ENCODE data around the gene SNX8.

Gene SNX8

DNA sequence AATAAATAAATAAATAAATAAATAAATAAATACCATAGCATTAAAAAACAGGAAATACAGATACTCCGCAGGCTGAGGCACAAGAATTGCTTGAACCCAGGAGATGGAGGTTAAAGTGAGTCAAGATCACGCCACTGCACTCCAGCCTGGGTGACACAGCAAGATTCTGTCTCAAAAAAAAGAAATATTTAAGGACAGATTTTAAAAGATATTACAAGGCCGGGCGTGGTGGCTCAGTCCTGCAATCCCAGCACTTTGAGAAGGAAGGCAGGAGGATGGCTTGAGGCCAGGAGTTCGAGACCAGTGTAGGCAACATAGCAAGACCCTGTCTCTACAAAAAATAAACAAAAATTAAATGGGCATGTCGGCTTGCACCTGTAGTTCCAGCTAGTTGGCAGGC, 17.5 kb upstream of the SNX8 start:
- Histone ChIP-seq H3K79me2 (ENCODE audit: insufficient read depth, low read length) (no peaks in the 10 kb centered on the region), H3K9ac (ENCODE audit: low read depth, low read length) (no peak overlapping the region), H3K27ac (ENCODE audit: low read length) (no peak overlapping the region), H2AFZ (ENCODE audit: low read depth, low read length) (no peak overlapping the region), H3K36me3 (ENCODE audit: insufficient read depth, low read length) (no peaks in the 10 kb centered on the region), H3K4me1 (ENCODE audit: insufficient read depth, low read length) (no peaks in the 10 kb centered on the region), H3K4me3 (ENCODE audit: low read depth in 1 of 2, low read length in 2 of 2) (no peak overlapping the region), H3K9me3 (ENCODE audit: insufficient read depth, low read length, severe bottlenecking) (no peaks in the 10 kb centered on the region), H3K27me3 (ENCODE audit: insufficient read depth, low read length, poor library complexity) (no peaks in the 10 kb centered on the region), H3K4me2 (ENCODE audit: insufficient read depth, low read length) (no peak overlapping the region), H4K20me1 (ENCODE audit: insufficient read depth, low read length) (no peaks in the 10 kb centered on the region)
- no peak for TF ChIP-seq EZH2 (IDR thresholded peaks at IDR 0.05; ENCODE audit: borderline replicate concordance, low read depth, low read length, severe bottlenecking)
- TF ChIP-seq, protein P1, sequence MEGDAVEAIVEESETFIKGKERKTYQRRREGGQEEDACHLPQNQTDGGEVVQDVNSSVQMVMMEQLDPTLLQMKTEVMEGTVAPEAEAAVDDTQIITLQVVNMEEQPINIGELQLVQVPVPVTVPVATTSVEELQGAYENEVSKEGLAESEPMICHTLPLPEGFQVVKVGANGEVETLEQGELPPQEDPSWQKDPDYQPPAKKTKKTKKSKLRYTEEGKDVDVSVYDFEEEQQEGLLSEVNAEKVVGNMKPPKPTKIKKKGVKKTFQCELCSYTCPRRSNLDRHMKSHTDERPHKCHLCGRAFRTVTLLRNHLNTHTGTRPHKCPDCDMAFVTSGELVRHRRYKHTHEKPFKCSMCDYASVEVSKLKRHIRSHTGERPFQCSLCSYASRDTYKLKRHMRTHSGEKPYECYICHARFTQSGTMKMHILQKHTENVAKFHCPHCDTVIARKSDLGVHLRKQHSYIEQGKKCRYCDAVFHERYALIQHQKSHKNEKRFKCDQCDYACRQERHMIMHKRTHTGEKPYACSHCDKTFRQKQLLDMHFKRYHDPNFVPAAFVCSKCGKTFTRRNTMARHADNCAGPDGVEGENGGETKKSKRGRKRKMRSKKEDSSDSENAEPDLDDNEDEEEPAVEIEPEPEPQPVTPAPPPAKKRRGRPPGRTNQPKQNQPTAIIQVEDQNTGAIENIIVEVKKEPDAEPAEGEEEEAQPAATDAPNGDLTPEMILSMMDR (IDR thresholded peaks at IDR 0.05; ENCODE audit: borderline replicate concordance, extremely low read depth, low read length, poor library complexity, severe bottlenecking) = no peak
- DNase-seq = no peak
- ATAC-seq (ENCODE audit: insufficient read depth, low read depth) = no peak

DNA sequence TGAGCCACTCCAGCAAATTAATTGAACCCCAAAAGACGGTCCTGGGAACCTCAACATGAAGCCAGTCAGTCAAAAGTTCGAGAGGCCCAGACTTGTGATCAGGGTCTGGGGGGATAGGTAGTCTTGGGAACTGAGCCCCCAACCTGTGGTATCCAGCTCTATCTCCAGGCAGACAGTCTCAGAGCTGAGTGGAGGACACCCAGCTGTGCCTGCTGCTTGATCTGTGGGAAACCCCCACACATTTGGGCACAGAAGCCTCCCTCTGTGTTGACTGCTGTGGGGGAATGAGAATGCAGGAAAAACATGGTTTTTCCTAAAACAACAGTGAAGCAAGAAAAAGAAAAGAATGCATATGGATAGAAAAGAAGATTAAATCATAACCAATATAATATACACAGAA, 16.3 kb upstream of the SNX8 start:
- Histone ChIP-seq H3K9ac (ENCODE audit: low read depth, low read length) (no peak overlapping the region), H4K20me1 (ENCODE audit: insufficient read depth, low read length) (no peaks in the 10 kb centered on the region), H3K9me3 (ENCODE audit: insufficient read depth, low read length, severe bottlenecking) (no peaks in the 10 kb centered on the region), H3K36me3 (ENCODE audit: insufficient read depth, low read length) (no peaks in the 10 kb centered on the region), H3K27me3 (ENCODE audit: insufficient read depth, low read length, poor library complexity) (no peaks in the 10 kb centered on the region), H3K4me1 (ENCODE audit: insufficient read depth, low read length) (no peaks in the 10 kb centered on the region), H3K4me2 (ENCODE audit: insufficient read depth, low read length) (no peak overlapping the region), H3K27ac (ENCODE audit: low read length) (no peak overlapping the region), H3K79me2 (ENCODE audit: insufficient read depth, low read length) (no peaks in the 10 kb centered on the region), H3K4me3 (ENCODE audit: low read depth in 1 of 2, low read length in 2 of 2) (no peak overlapping the region), H2AFZ (ENCODE audit: low read depth, low read length) (no peak overlapping the region)
- ATAC-seq (ENCODE audit: insufficient read depth, low read depth) = no peak
- no peak for DNase-seq
- no peak for TF ChIP-seq EZH2 (IDR thresholded peaks at IDR 0.05; ENCODE audit: borderline replicate concordance, low read depth, low read length, severe bottlenecking)
- TF ChIP-seq, protein P1 (IDR thresholded peaks at IDR 0.05; ENCODE audit: borderline replicate concordance, extremely low read depth, low read length, poor library complexity, severe bottlenecking) = no peak

DNA sequence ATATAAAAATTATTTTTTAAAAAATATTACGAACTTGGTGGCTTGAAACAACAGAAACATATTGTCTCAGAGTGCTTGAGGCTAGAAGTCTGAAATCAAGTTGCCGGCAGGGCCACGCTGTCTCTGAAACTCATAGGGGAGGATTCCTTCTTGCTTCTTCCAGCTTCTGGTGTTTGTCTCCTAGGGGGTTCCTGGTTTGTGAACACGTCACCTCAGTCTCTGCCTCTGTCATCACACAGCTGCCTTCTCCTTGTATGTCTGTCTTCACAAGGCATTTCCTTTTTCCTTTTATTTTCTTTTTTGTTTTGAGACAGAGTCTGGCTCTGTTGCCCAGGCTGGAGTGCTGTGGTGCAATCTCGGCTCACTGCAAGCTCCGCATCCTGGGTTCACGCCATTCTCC, 12.7 kb upstream of the SNX8 start:
- H3K9ac ChIP-seq (ENCODE audit: low read depth, low read length) = no peak overlapping the region
- H3K36me3 ChIP-seq (ENCODE audit: insufficient read depth, low read length) = no peaks in the 10 kb centered on the region
- no peak for DNase-seq
- no peak overlapping the region for H3K4me2 ChIP-seq (ENCODE audit: insufficient read depth, low read length)
- H4K20me1 ChIP-seq (ENCODE audit: insufficient read depth, low read length) = no peaks in the 10 kb centered on the region
- no peak overlapping the region for H2AFZ ChIP-seq (ENCODE audit: low read depth, low read length)
- ATAC-seq (ENCODE audit: insufficient read depth, low read depth) = no peak
- no peaks in the 10 kb centered on the region for H3K27me3 ChIP-seq (ENCODE audit: insufficient read depth, low read length, poor library complexity)
- no peak overlapping the region for H3K4me3 ChIP-seq (ENCODE audit: low read depth in 1 of 2, low read length in 2 of 2)
- H3K79me2 ChIP-seq (ENCODE audit: insufficient read depth, low read length) = no peaks in the 10 kb centered on the region
- H3K9me3 ChIP-seq (ENCODE audit: insufficient read depth, low read length, severe bottlenecking) = no peaks in the 10 kb centered on the region
- no peak overlapping the region for H3K27ac ChIP-seq (ENCODE audit: low read length)
- no peaks in the 10 kb centered on the region for H3K4me1 ChIP-seq (ENCODE audit: insufficient read depth, low read length)
- TF ChIP-seq, protein P1 (IDR thresholded peaks at IDR 0.05; ENCODE audit: borderline replicate concordance, extremely low read depth, low read length, poor library complexity, severe bottlenecking) = no peak
- no peak for TF ChIP-seq EZH2 (IDR thresholded peaks at IDR 0.05; ENCODE audit: borderline replicate concordance, low read depth, low read length, severe bottlenecking)

DNA sequence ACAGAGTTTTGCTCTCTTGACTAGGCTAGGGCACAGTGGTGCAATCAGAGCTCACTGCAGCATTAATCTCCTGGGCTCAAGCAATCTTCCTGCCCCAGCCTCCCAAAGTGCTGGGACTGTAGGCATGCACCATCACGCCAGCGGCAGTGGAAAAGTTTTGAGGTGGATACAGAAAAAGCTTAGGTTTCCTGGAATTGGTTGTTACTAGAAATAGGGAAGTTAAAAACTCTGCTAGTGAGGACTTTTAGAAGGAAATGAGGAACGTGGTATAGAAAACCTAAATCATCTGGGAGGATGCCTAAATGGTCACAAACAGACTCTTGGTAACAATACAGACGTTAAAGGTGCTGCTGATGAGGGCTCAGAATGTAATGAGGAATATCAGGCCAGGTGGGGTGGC, 10.9 kb upstream of the SNX8 start:
- Histone ChIP-seq H3K27ac (ENCODE audit: low read length) (no peak overlapping the region), H3K9me3 (ENCODE audit: insufficient read depth, low read length, severe bottlenecking) (no peaks in the 10 kb centered on the region), H3K4me1 (ENCODE audit: insufficient read depth, low read length) (no peaks in the 10 kb centered on the region), H3K9ac (ENCODE audit: low read depth, low read length) (no peak overlapping the region), H2AFZ (ENCODE audit: low read depth, low read length) (no peak overlapping the region), H4K20me1 (ENCODE audit: insufficient read depth, low read length) (no peaks in the 10 kb centered on the region), H3K27me3 (ENCODE audit: insufficient read depth, low read length, poor library complexity) (no peaks in the 10 kb centered on the region), H3K79me2 (ENCODE audit: insufficient read depth, low read length) (no peaks in the 10 kb centered on the region), H3K4me2 (ENCODE audit: insufficient read depth, low read length) (no peak overlapping the region), H3K4me3 (ENCODE audit: low read depth in 1 of 2, low read length in 2 of 2) (no peak overlapping the region), H3K36me3 (ENCODE audit: insufficient read depth, low read length) (no peaks in the 10 kb centered on the region)
- TF ChIP-seq, protein P1 (IDR thresholded peaks at IDR 0.05; ENCODE audit: borderline replicate concordance, extremely low read depth, low read length, poor library complexity, severe bottlenecking) = no peak
- TF ChIP-seq EZH2 (IDR thresholded peaks at IDR 0.05; ENCODE audit: borderline replicate concordance, low read depth, low read length, severe bottlenecking) = no peak
- DNase-seq (no peak), ATAC-seq (ENCODE audit: insufficient read depth, low read depth) (no peak)
